K562 (cell line): ENCODE data around the gene OSGEP. TPM values are rescaled to one million over a fixed set of nuclear protein-coding genes. Genes with fewer than 3 reads are reported as not detected.
A peak's percentile ranks its signal among the peaks of the same experiment; 100 is the strongest.

Source experiments
- ATAC-seq: fragments of 200-7000 bp; cut with Tn5 transposase; 3 replicates; pipeline ENCODE4 v1.9.1; 2020; ENCODE audit warnings: moderate library complexity
- BruUV-seq: library from RNA; stranded (reverse); fragments of 400-500 nt; replicated peaks from 2 replicates; lab custom pipeline; 2021; lab: Mats Ljungman, UMichigan
- CTCF ChIA-PET: fragments of 300-600 bp; formaldehyde crosslinking; extraction: SDS; loops from one replicate; lab custom pipeline; 2021; ENCODE audit warnings: low intra/inter-chr PET ratio; lab: Yijun Ruan, JAX
- POLR2A ChIA-PET: fragments of 300-600, 350-650 bp; sonication (Branson Sonifier 250); formaldehyde crosslinking; extraction: SDS; loops from one replicate; lab custom pipeline; 2021; ENCODE audit warnings: antibody characterized with exemption, inconsistent platforms; lab: Yijun Ruan, JAX
- DNase-seq, 4 experiments: peaks; one replicate each; pipeline versions ENCODE4 v3.0.0 to v3.0.0-alpha.2; 2011 to 2018; ENCODE audit warnings: low spot score in 3 of 4, mixed read lengths in 3 of 4; ENCODE audit errors: extremely low read depth in 1 of 4
- FAIRE-seq: peaks from 2 replicates; lab custom pipeline; 2011; peaks lifted over from hg19 to GRCh38; lab: Jason Lieb, UNC
- H2AFZ ChIP-seq: 2 replicates; pipeline ENCODE4 v1.6.0; 2011; ENCODE audit warnings: low read depth, low read length, control low read depth, inconsistent platforms
- H3K27ac ChIP-seq: fragments of 200-600 bp; 3 replicates; pipeline ENCODE4 v1.8.0; 2011; ENCODE audit warnings: low read depth, mild to moderate bottlenecking, control low read depth, inconsistent platforms, low read length, moderate library complexity, mixed read lengths; ENCODE audit errors: extremely low read depth
- H3K27me3 ChIP-seq, 2 experiments: fragments of 300-600 bp in 1 of 2; 2 replicates in 1 of 2; 3 replicates in 1 of 2; pipeline versions ENCODE4 v1.6.0 to v1.8.0; 2011; ENCODE audit warnings: inconsistent platforms in 2 of 2, low read length in 2 of 2, mild to moderate bottlenecking in 1 of 2, mixed read lengths in 1 of 2, moderate library complexity in 1 of 2; ENCODE audit not compliant: control insufficient read depth in 2 of 2, insufficient read depth in 2 of 2
- H3K36me3 ChIP-seq: fragments of 300-600 bp; 3 replicates; pipeline ENCODE4 v1.8.0; 2011; ENCODE audit warnings: mild to moderate bottlenecking, low read length, inconsistent platforms; ENCODE audit not compliant: control insufficient read depth, insufficient read depth
- H3K4me1 ChIP-seq, 2 experiments: fragments of 200-600 bp in 1 of 2; replicated peaks in 1 of 2; 2 replicates in 1 of 2; 3 replicates in 1 of 2; pipeline versions ENCODE4 v1.5.1 to v1.8.0; 2011; ENCODE audit warnings: inconsistent platforms in 2 of 2, low read length in 2 of 2, mild to moderate bottlenecking in 1 of 2, mixed read lengths in 1 of 2, moderate library complexity in 1 of 2; ENCODE audit not compliant: control insufficient read depth in 2 of 2, insufficient read depth in 2 of 2
- H3K4me2 ChIP-seq: 2 replicates; pipeline ENCODE4 v1.6.1; 2011; ENCODE audit warnings: low read length, control low read depth, inconsistent platforms, mixed read lengths; ENCODE audit not compliant: insufficient read depth
- H3K4me3 ChIP-seq: fragments of 200-600 bp; sonication (generic), shearing (Covaris generic); 2 replicates; pipeline ENCODE4 v1.5.1; 2016; ENCODE audit warnings: control low read depth, inconsistent platforms
- H3K79me2 ChIP-seq: fragments of 200-600 bp; 3 replicates; pipeline ENCODE4 v1.8.0; 2011; ENCODE audit warnings: low read length, inconsistent platforms; ENCODE audit not compliant: control insufficient read depth, insufficient read depth
- H3K9ac ChIP-seq, 2 experiments: 2 replicates each; pipeline versions ENCODE4 v1.6.0 to v1.6.1; 2011; ENCODE audit warnings: low read depth in 2 of 2, low read length in 2 of 2, control low read depth in 1 of 2, inconsistent platforms in 1 of 2, mild to moderate bottlenecking in 1 of 2, mixed read lengths in 1 of 2; ENCODE audit not compliant: insufficient read depth in 1 of 2
- H3K9me1 ChIP-seq: one replicate; pipeline ENCODE4 v1.6.0; 2011; ENCODE audit warnings: inconsistent platforms, mild to moderate bottlenecking, low read length, moderate library complexity; ENCODE audit not compliant: control insufficient read depth, insufficient read depth
- H3K9me3 ChIP-seq: replicated peaks from 2 replicates; pipeline ENCODE4 v1.5.1; 2011; ENCODE audit warnings: low read depth, low read length, inconsistent platforms; ENCODE audit not compliant: control insufficient read depth, insufficient read depth
- H4K20me1 ChIP-seq: replicated peaks from 2 replicates; pipeline ENCODE4 v1.6.1; 2011; ENCODE audit warnings: low read length, inconsistent platforms, mixed read lengths; ENCODE audit not compliant: control insufficient read depth, insufficient read depth
- BRF1 ChIP-seq: IDR thresholded peaks from 3 replicates; pipeline ENCODE4 v1.6.1; 2011; ENCODE audit warnings: borderline replicate concordance, mild to moderate bottlenecking; ENCODE audit not compliant: insufficient read length; ENCODE audit errors: extremely low read depth
- CREM ChIP-seq: IDR thresholded peaks from 2 replicates; pipeline ENCODE4 v1.6.1; 2014; ENCODE audit warnings: antibody characterized with exemption, low read depth
- KAT2B ChIP-seq: IDR thresholded peaks from one replicate; pipeline ENCODE4 v1.6.1; 2012; ENCODE audit warnings: low read depth, mild to moderate bottlenecking, control low read depth, inconsistent platforms, low read length, moderate library complexity
- SAP30 ChIP-seq: fragments of 200-600 bp; sonication (generic); IDR thresholded peaks from 2 replicates; pipeline ENCODE4 v1.6.1; 2012; ENCODE audit warnings: borderline replicate concordance, low read depth, mild to moderate bottlenecking, moderate library complexity, low read length, control low read depth, inconsistent platforms; ENCODE audit not compliant: insufficient read depth, poor library complexity, severe bottlenecking
- WGBS: fragments of 100-300 bp; shearing (Covaris generic); methylation state at CpG from one replicate; pipeline ENCODE4 v1.1.6; 2016; ENCODE audit warnings: low coverage, mixed read lengths; ENCODE audit not compliant: insufficient coverage; ENCODE audit errors: missing lambda C conversion rate; 5-methylcytosine and 5-hydroxymethylcytosine counted together
- in situ Hi-C: fragments of 300-500 bp; cut with MboI; formaldehyde crosslinking; loops from 4 replicates; pipeline ENCODE4 v1.15.0; 2018; ENCODE audit warnings: inconsistent platforms, mixed read lengths
- intact Hi-C: fragments of 100-400 bp; cut with micrococcal nuclease; formaldehyde crosslinking; loops from 2 replicates; pipeline ENCODE4 v1.14.2; 2022
- polyA plus RNA-seq, 8 experiments: library from polyadenylated mRNA; depleted of rRNA in 4 of 8; stranded (reverse) in 5 of 8; unstranded in 3 of 8; fragments of >200 nt; fragmentation: Nextera tagmentation in 2 of 8; fragmentation: Illumina TruSeq in 1 of 8; extraction: Ambion mirVana in 2 of 8; extraction: Trizol in 1 of 8; gene quantifications; 2 replicates each; pipeline versions ENCODE4 v1.2.1 to v1.2.3, GENCODE V29; 2011 to 2014; ENCODE audit warnings: inconsistent platforms in 1 of 8, missing spikeins in 1 of 8
- total RNA-seq, 7 experiments: library from RNA; depleted of rRNA in 6 of 7; stranded (reverse); fragments of >200 nt in 6 of 7; fragmentation: Illumina TruSeq in 2 of 7; extraction: Trizol in 2 of 7; gene quantifications; 2 replicates each; pipeline versions ENCODE4 v1.2.1 to v1.2.3, GENCODE V29; 2011 to 2021; ENCODE audit warnings: low replicate concordance in 1 of 7
- TF ChIP-seq, protein P1 (sequence below): fragments of 450-650 bp; IDR thresholded peaks from 2 replicates; pipeline ENCODE4 v1.6.1; 2016; ENCODE audit warnings: borderline replicate concordance
- TF ChIP-seq, protein P2 (sequence below): sonication (generic); formaldehyde crosslinking; IDR thresholded peaks from 2 replicates; pipeline ENCODE4 v1.8.0; 2022; ENCODE audit warnings: missing genetic modification reagents, mild to moderate bottlenecking, moderate library complexity, borderline replicate concordance
- TF ChIP-seq, protein P3 (sequence below), 2 experiments: fragments of 450-650 bp in 1 of 2; sonication (generic) in 1 of 2; formaldehyde crosslinking in 1 of 2; IDR thresholded peaks in 1 of 2; conservative IDR thresholded peaks in 1 of 2; 2 replicates each; pipeline versions ENCODE4 v1.6.1 to v1.8.1; 2016 to 2023; ENCODE audit warnings: mild to moderate bottlenecking in 2 of 2, moderate library complexity in 2 of 2, inconsistent platforms in 1 of 2, missing genetic modification reagents in 1 of 2
- TF ChIP-seq, protein P4 (sequence below): IDR thresholded peaks from 3 replicates; pipeline ENCODE4 v1.6.1; 2011; ENCODE audit warnings: borderline replicate concordance, mild to moderate bottlenecking; ENCODE audit not compliant: insufficient read length, insufficient read depth
- TF ChIP-seq, protein P5 (sequence below), 3 experiments: fragments of 200-800 bp in 1 of 3; fragments of 250-450 bp in 1 of 3; fragments of 450-650 bp in 1 of 3; sonication (Bioruptor Pico) in 1 of 3; sonication (Bioruptor generic) in 1 of 3; formaldehyde crosslinking in 1 of 3; IDR thresholded peaks; 2 replicates each; pipeline versions ENCODE4 v1.6.1 to v1.8.0; 2016 to 2022; ENCODE audit warnings: mild to moderate bottlenecking in 2 of 3, missing genetic modification characterization in 2 of 3, missing compliant biosample characterization in 1 of 3, moderate library complexity in 1 of 3

The OSGEP gene
- total and polyA plus RNA-seq, 9 of the 15 experiments (the other 6 are each of a cell fraction or from before 2014, with no cell fraction given): 32.1 to 59.2 (median 44.1) TPM

DNA sequence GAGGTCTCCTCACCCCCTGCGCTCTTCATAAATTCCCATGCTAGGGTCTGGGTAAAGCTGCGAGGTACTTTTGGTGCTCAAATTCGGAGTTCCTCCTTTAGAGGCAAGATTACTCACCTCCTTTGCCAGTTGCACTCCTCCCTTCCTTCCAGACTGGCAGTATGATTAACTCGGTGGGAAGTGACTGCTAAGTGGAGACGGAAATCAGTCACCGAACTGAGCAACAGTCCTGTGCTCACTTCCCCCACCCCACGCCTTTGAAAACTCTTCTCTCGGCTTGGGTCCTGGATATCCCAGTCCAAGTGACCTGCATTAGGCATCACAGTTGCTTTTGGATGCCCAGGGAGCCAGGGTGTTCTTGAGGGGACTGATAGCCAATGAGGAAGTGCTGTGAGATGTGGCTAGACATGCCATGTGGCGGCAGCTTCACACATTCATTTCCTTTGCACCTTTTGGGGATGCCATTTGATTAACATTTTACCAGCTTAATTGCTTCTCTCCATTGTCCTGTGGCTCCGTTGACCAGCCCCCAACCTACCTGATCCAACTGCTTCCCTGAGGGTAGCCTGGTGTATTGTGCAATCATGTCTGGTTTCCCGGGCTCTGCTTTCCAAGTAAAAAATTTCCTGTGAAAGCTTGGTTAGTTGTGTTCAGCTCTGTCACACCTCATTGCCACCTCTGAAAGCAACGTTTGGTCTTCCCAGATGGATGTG, 15.4 kb upstream of the OSGEP start:
- Histone ChIP-seq H3K9me1 (no peaks in the 10 kb centered on the region), H4K20me1 (peaks cover 6% of the 10 kb centered on the region; the same call in 1 of the 2 replicates), H3K4me3 (peak overlapping the region; percentile 82), H3K27ac (peak overlapping the region; percentile 76), H3K4me2 (peak overlapping the region; percentile 91), H3K9ac (peak overlapping the region; percentile 93 to 99), H3K79me2 (peaks cover 46% of the 10 kb centered on the region), H3K9me3 (no peaks in the 10 kb centered on the region), H3K4me1 (peaks cover 5 to 15% of the 10 kb centered on the region in 2 experiments; a peak in 3 of 5 replicates), H3K27me3 (no peaks in the 10 kb centered on the region), H2AFZ (peak overlapping the region; percentile 83), H3K36me3 (peaks cover 41% of the 10 kb centered on the region)
- POLR2A ChIA-PET: interaction anchor here (0.6 to 5.0 kb wide), 18 partner anchors 8 to 143 kb away, joined by 3 to 36 read pairs (median 4); partner anchors contain the start of genes APEX1, OSGEP, PARP2 and PIP4P1
- FAIRE-seq: peak; percentile 84
- in situ Hi-C loops: no loop called here
- intact Hi-C loops: no loop called here
- peak; percentile 61 for ATAC-seq
- CTCF ChIA-PET: no interaction called here
- 2% methylated on average over 12 of the region's 12 CpGs for WGBS
- BruUV-seq: no TSS peak
- peak in 2 of 4 experiments; percentile 36 to 48 for DNase-seq
- TF ChIP-seq, protein P1, sequence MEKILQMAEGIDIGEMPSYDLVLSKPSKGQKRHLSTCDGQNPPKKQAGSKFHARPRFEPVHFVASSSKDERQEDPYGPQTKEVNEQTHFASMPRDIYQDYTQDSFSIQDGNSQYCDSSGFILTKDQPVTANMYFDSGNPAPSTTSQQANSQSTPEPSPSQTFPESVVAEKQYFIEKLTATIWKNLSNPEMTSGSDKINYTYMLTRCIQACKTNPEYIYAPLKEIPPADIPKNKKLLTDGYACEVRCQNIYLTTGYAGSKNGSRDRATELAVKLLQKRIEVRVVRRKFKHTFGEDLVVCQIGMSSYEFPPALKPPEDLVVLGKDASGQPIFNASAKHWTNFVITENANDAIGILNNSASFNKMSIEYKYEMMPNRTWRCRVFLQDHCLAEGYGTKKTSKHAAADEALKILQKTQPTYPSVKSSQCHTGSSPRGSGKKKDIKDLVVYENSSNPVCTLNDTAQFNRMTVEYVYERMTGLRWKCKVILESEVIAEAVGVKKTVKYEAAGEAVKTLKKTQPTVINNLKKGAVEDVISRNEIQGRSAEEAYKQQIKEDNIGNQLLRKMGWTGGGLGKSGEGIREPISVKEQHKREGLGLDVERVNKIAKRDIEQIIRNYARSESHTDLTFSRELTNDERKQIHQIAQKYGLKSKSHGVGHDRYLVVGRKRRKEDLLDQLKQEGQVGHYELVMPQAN: no peak
- TF ChIP-seq, protein P2, sequence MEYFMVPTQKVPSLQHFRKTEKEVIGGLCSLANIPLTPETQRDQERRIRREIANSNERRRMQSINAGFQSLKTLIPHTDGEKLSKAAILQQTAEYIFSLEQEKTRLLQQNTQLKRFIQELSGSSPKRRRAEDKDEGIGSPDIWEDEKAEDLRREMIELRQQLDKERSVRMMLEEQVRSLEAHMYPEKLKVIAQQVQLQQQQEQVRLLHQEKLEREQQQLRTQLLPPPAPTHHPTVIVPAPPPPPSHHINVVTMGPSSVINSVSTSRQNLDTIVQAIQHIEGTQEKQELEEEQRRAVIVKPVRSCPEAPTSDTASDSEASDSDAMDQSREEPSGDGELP (CRISPR knock-in tag): no peak
- TF ChIP-seq, protein P3, sequence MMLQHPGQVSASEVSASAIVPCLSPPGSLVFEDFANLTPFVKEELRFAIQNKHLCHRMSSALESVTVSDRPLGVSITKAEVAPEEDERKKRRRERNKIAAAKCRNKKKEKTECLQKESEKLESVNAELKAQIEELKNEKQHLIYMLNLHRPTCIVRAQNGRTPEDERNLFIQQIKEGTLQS (IDR thresholded peaks at IDR 0.05): 0 out of 2 replicates have a peak, but pooled peaks have one; percentile 23
- TF ChIP-seq, protein P3 (CRISPR knock-in tag; conservative IDR thresholded peaks at IDR 0.05): no peak
- no peak for TF ChIP-seq KAT2B
- TF ChIP-seq CREM: 0 out of 2 replicates have a peak, but pooled peaks have one; percentile 2
- no peak for TF ChIP-seq BRF1
- TF ChIP-seq, protein P4, sequence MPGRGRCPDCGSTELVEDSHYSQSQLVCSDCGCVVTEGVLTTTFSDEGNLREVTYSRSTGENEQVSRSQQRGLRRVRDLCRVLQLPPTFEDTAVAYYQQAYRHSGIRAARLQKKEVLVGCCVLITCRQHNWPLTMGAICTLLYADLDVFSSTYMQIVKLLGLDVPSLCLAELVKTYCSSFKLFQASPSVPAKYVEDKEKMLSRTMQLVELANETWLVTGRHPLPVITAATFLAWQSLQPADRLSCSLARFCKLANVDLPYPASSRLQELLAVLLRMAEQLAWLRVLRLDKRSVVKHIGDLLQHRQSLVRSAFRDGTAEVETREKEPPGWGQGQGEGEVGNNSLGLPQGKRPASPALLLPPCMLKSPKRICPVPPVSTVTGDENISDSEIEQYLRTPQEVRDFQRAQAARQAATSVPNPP: no peak
- TF ChIP-seq SAP30: peak; percentile 4
- TF ChIP-seq, protein P5, sequence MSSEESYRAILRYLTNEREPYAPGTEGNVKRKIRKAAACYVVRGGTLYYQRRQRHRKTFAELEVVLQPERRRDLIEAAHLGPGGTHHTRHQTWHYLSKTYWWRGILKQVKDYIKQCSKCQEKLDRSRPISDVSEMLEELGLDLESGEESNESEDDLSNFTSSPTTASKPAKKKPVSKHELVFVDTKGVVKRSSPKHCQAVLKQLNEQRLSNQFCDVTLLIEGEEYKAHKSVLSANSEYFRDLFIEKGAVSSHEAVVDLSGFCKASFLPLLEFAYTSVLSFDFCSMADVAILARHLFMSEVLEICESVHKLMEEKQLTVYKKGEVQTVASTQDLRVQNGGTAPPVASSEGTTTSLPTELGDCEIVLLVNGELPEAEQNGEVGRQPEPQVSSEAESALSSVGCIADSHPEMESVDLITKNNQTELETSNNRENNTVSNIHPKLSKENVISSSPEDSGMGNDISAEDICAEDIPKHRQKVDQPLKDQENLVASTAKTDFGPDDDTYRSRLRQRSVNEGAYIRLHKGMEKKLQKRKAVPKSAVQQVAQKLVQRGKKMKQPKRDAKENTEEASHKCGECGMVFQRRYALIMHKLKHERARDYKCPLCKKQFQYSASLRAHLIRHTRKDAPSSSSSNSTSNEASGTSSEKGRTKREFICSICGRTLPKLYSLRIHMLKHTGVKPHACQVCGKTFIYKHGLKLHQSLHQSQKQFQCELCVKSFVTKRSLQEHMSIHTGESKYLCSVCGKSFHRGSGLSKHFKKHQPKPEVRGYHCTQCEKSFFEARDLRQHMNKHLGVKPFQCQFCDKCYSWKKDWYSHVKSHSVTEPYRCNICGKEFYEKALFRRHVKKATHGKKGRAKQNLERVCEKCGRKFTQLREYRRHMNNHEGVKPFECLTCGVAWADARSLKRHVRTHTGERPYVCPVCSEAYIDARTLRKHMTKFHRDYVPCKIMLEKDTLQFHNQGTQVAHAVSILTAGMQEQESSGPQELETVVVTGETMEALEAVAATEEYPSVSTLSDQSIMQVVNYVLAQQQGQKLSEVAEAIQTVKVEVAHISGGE (CRISPR knock-in tag; IDR thresholded peaks at IDR 0.05): peak in 1 of 3 experiments; percentile 18; a peak in 1 of 6 replicates
